HG02973 (cell line): ENCODE data around the gene KLHL13.

Experiments
- ATAC-seq: cut with Tn5 transposase; IDR thresholded peaks from one replicate; pipeline ENCODE4 v1.9.1; 2021; ENCODE audit warnings: moderate library complexity; ENCODE audit not compliant: unreplicated experiment

Gene KLHL13

GRCh38 chrX:117892469-117892868 lies 224.1 kb downstream of the KLHL13 start:
- no peak for ATAC-seq

GRCh38 chrX:117871796-117872195 lies 244.8 kb downstream of the KLHL13 start:
- no peak for ATAC-seq

- ATAC-seq = no peak
Measured at GRCh38 chrX:117860517-117860916, 256.1 kb downstream of the KLHL13 start.

DNA sequence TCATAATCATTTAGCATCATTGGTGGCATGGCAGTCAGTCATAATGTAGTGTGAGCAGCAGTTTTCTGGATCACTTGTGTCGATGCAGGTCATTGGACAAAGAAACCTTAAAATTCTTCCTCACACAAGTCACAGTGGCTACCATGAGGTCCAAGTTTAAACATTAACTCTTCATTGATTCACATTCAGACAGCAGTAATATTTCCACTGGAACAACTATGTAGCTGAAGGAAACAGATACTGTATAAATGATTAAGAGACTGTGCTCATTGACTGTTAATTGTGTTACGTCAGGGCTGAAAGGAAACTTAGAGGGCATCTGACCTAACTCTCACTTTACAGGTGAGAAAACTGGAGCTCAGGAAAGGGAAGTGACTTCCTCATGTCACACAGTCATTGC lies 261.8 kb downstream of the KLHL13 start:
- ATAC-seq = no peak

DNA sequence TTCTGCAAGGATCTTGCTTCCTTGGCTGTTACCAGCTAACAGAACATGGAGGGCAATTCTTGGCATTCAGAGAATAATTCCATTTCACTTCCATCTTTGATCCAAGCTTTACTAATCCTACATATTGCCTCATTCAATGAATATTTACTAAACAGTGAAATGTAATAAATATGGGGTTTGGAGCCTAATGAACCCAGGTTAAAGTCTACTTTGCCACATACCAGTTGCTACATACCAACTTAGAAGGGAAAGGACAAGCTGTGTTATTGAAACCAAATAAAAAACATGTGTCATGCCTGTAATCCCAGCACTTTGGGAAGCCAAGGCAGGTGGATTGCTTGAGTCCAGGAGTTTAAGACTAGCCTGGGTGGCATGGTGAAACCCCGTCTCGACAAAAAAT lies 265.6 kb downstream of the KLHL13 start:
- ATAC-seq = no peak
